HepG2 (cell line): ENCODE data around the gene MAPK8IP1. TPM values are rescaled to one million over a fixed set of nuclear protein-coding genes. Genes with fewer than 3 reads are reported as not detected.

Experiments
- ATAC-seq: fragments of 200-7000 bp; cut with Tn5 transposase; 3 replicates; pipeline ENCODE4 v1.9.1; 2020; ENCODE audit warnings: mild to moderate bottlenecking, moderate library complexity
- BruUV-seq: library from RNA; stranded (reverse); fragments of 400-500 nt; replicated peaks from 2 replicates; lab custom pipeline; 2021; lab: Mats Ljungman, UMichigan
- CTCF ChIA-PET: fragments of 300-600 bp; formaldehyde crosslinking; extraction: SDS; loops from one replicate; lab custom pipeline; 2021; ENCODE audit warnings: low total read pairs, inconsistent platforms, low intra/inter-chr PET ratio; lab: Yijun Ruan, JAX
- POLR2A ChIA-PET: fragments of 350-600 bp; sonication (Branson Sonifier 250); formaldehyde crosslinking; loops from one replicate; lab custom pipeline; 2020; ENCODE audit warnings: antibody characterized with exemption, inconsistent platforms; lab: Yijun Ruan, JAX
- DNase-seq: peaks from one replicate; pipeline ENCODE4 v3.0.0-alpha.2; 2015; ENCODE audit warnings: low spot score
- FAIRE-seq: peaks from 3 replicates; lab custom pipeline; 2011; peaks lifted over from hg19 to GRCh38; lab: Jason Lieb, UNC
- H2AFZ ChIP-seq: one replicate; pipeline ENCODE4 v1.6.1; 2011; ENCODE audit warnings: low read length, inconsistent platforms
- H3K27ac ChIP-seq: fragments of 300-600 bp; 3 replicates; pipeline ENCODE4 v1.8.0; 2011; ENCODE audit warnings: mixed run types, mild to moderate bottlenecking, mixed read lengths, low read length, inconsistent platforms; ENCODE audit not compliant: insufficient read depth; ENCODE audit errors: extremely low read length
- H3K27me3 ChIP-seq, 2 experiments: fragments of 200-600 bp in 1 of 2; 2 replicates in 1 of 2; 3 replicates in 1 of 2; pipeline versions ENCODE4 v1.6.0 to v1.8.0; 2011; ENCODE audit warnings: low read length in 2 of 2, mild to moderate bottlenecking in 2 of 2, moderate library complexity in 2 of 2, inconsistent platforms in 1 of 2; ENCODE audit not compliant: insufficient read depth in 2 of 2, control insufficient read depth in 1 of 2
- H3K36me3 ChIP-seq, 2 experiments: fragments of 200-600 bp in 1 of 2; replicated peaks in 1 of 2; 2 replicates in 1 of 2; 3 replicates in 1 of 2; pipeline versions ENCODE4 v1.5.1 to v1.8.0; 2011; ENCODE audit warnings: low read length in 2 of 2, inconsistent platforms in 1 of 2; ENCODE audit not compliant: insufficient read depth in 2 of 2, control insufficient read depth in 1 of 2
- H3K4me1 ChIP-seq: 2 replicates; pipeline ENCODE4 v1.5.1; 2012; ENCODE audit warnings: low read length, inconsistent platforms; ENCODE audit not compliant: insufficient read depth
- H3K4me2 ChIP-seq: 2 replicates; pipeline ENCODE4 v1.6.0; 2011; ENCODE audit warnings: low read depth, low read length, inconsistent platforms
- H3K4me3 ChIP-seq, 3 experiments: fragments of 200-600 bp in 1 of 3; sonication (generic), shearing (Covaris generic) in 1 of 3; replicated peaks in 1 of 3; 2 replicates each; pipeline ENCODE4 v1.5.1; 2011 to 2016; ENCODE audit warnings: low read length in 3 of 3, inconsistent platforms in 2 of 3, low read depth in 2 of 3, mild to moderate bottlenecking in 2 of 3, control low read depth in 1 of 3, mixed read lengths in 1 of 3; ENCODE audit not compliant: insufficient read depth in 1 of 3
- H3K79me2 ChIP-seq: one replicate; pipeline ENCODE4 v1.6.1; 2011; ENCODE audit warnings: low read length, inconsistent platforms; ENCODE audit not compliant: insufficient read depth
- H3K9ac ChIP-seq: 2 replicates; pipeline ENCODE4 v1.6.0; 2011; ENCODE audit warnings: mild to moderate bottlenecking, low read depth, low read length, inconsistent platforms; ENCODE audit not compliant: insufficient read depth
- H3K9me3 ChIP-seq: 2 replicates; pipeline ENCODE4 v1.5.1; 2012; ENCODE audit warnings: mild to moderate bottlenecking, low read length
- H4K20me1 ChIP-seq: 2 replicates; pipeline ENCODE4 v1.6.0; 2011; ENCODE audit warnings: inconsistent platforms, mild to moderate bottlenecking, low read length, moderate library complexity; ENCODE audit not compliant: insufficient read depth
- NR2C2 ChIP-seq: sonication (generic); formaldehyde crosslinking; IDR thresholded peaks from 2 replicates; pipeline ENCODE4 v1.4.0; 2020; ENCODE audit warnings: missing genetic modification reagents, mild to moderate bottlenecking, moderate library complexity, borderline replicate concordance
- SIX4 ChIP-seq: sonication (generic); formaldehyde crosslinking; IDR thresholded peaks from 2 replicates; pipeline ENCODE4 v1.4.0; 2020; ENCODE audit warnings: missing genetic modification reagents
- WGBS: methylation state at CpG from one replicate; pipeline ENCODE4 v1.1.6; 2017; ENCODE audit warnings: low lambda C conversion rate; 5-methylcytosine and 5-hydroxymethylcytosine counted together
- in situ Hi-C: cut with HindIII; loops from 2 replicates; pipeline ENCODE4 v1.10.0; 2017; ENCODE audit warnings: low pct_unique_long_range_greater_than_20kb; ENCODE audit not compliant: extremely low pct_ligation_motif_present
- intact Hi-C: fragments of 100-400 bp; cut with micrococcal nuclease; formaldehyde crosslinking; loops from one replicate; pipeline ENCODE4 v1.10.0; 2022; ENCODE audit not compliant: unreplicated experiment
- polyA plus RNA-seq, 8 experiments: library from polyadenylated mRNA; depleted of rRNA in 3 of 8; stranded (reverse) in 7 of 8; unstranded in 1 of 8; fragments of >200 nt; fragmentation: Illumina TruSeq in 4 of 8; extraction: Trizol in 4 of 8; gene quantifications; 2 replicates each; pipeline versions ENCODE4 v1.2.1 to v1.2.3, GENCODE V29; 2011 to 2016; ENCODE audit warnings: low read depth in 4 of 8, missing spikeins in 1 of 8, mixed read lengths in 1 of 8; ENCODE audit not compliant: insufficient read depth in 1 of 8
- total RNA-seq, 5 experiments: library from RNA; depleted of rRNA; stranded (reverse); fragments of >200 nt; fragmentation: Illumina TruSeq; extraction: Trizol; gene quantifications; 2 replicates each; pipeline ENCODE4 v1.2.3, GENCODE V29; 2016; ENCODE audit warnings: low read depth in 1 of 5
- TF ChIP-seq, protein P1 (sequence below): fragments of 450-650 bp; IDR thresholded peaks from 2 replicates; pipeline ENCODE4 v1.6.1; 2017; ENCODE audit warnings: mild to moderate bottlenecking
- TF ChIP-seq, protein P2 (sequence below): sonication (generic); formaldehyde crosslinking; IDR thresholded peaks from 2 replicates; pipeline ENCODE4 v1.4.0; 2020; ENCODE audit warnings: missing genetic modification reagents
- TF ChIP-seq, protein P3 (sequence below): sonication (generic); formaldehyde crosslinking; IDR thresholded peaks from 2 replicates; pipeline ENCODE4 v1.4.0; 2020; ENCODE audit warnings: missing genetic modification reagents
- TF ChIP-seq, protein P4 (sequence below): sonication (generic); formaldehyde crosslinking; IDR thresholded peaks from 2 replicates; pipeline ENCODE4 v1.5.0; 2020; ENCODE audit warnings: mild to moderate bottlenecking, missing genetic modification reagents, borderline replicate concordance

The MAPK8IP1 gene
- total and polyA plus RNA-seq, 2 of the 13 experiments (the other 11 are each of a cell fraction or from before 2014, with no cell fraction given) = 2.2 to 4.2 TPM

DNA sequence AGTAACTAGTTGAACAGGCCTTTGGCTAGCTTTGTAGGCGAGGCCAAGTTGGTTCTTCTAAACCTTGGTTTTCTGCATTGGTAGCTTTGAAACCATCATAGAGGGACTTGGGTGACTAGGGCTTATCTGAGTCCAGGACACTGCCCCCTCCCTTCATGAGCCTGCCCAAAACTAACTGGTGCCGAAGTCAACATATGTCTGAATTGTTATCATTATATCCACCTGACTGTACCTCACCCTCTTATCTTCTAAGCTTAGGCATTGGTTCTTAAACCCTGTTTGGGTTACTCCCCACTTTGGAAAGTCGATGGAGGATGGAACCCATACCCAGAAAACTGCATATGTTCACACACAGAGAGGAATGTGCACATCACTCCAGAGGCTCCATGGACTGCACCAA lies 7.6 kb upstream of the MAPK8IP1 start:
- no peak overlapping the region for H3K4me3 ChIP-seq
- DNase-seq (no peak), FAIRE-seq (no peak), ATAC-seq (no peak)
- in situ Hi-C loops = no loop called here
- H3K4me1 ChIP-seq = no peaks in the 10 kb centered on the region
- H3K36me3 ChIP-seq = peaks cover 18 to 39% of the 10 kb centered on the region in 2 experiments
- H3K4me2 ChIP-seq = no peak overlapping the region
- H3K27me3 ChIP-seq = no peaks in the 10 kb centered on the region
- 96% methylated on average over 3 of the region's 3 CpGs for WGBS
- CTCF ChIA-PET = no interaction called here
- no peaks in the 10 kb centered on the region for H3K9me3 ChIP-seq
- intact Hi-C loops = no loop called here
- H2AFZ ChIP-seq = no peak overlapping the region
- no peak overlapping the region for H3K9ac ChIP-seq
- no peak overlapping the region for H3K27ac ChIP-seq
- no TSS peak for BruUV-seq
- no peaks in the 10 kb centered on the region for H3K79me2 ChIP-seq
- 0 out of 2 replicates have a peak, but pooled peaks cover 3% of the 10 kb centered on the region for H4K20me1 ChIP-seq
- TF ChIP-seq NR2C2 (CRISPR knock-in tag) = no peak
- TF ChIP-seq, protein P1, sequence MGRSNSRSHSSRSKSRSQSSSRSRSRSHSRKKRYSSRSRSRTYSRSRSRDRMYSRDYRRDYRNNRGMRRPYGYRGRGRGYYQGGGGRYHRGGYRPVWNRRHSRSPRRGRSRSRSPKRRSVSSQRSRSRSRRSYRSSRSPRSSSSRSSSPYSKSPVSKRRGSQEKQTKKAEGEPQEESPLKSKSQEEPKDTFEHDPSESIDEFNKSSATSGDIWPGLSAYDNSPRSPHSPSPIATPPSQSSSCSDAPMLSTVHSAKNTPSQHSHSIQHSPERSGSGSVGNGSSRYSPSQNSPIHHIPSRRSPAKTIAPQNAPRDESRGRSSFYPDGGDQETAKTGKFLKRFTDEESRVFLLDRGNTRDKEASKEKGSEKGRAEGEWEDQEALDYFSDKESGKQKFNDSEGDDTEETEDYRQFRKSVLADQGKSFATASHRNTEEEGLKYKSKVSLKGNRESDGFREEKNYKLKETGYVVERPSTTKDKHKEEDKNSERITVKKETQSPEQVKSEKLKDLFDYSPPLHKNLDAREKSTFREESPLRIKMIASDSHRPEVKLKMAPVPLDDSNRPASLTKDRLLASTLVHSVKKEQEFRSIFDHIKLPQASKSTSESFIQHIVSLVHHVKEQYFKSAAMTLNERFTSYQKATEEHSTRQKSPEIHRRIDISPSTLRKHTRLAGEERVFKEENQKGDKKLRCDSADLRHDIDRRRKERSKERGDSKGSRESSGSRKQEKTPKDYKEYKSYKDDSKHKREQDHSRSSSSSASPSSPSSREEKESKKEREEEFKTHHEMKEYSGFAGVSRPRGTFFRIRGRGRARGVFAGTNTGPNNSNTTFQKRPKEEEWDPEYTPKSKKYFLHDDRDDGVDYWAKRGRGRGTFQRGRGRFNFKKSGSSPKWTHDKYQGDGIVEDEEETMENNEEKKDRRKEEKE = no peak
- TF ChIP-seq, protein P2, sequence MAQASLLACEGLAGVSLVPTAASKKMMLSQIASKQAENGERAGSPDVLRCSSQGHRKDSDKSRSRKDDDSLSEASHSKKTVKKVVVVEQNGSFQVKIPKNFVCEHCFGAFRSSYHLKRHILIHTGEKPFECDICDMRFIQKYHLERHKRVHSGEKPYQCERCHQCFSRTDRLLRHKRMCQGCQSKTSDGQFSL = no peak
- TF ChIP-seq, protein P3, sequence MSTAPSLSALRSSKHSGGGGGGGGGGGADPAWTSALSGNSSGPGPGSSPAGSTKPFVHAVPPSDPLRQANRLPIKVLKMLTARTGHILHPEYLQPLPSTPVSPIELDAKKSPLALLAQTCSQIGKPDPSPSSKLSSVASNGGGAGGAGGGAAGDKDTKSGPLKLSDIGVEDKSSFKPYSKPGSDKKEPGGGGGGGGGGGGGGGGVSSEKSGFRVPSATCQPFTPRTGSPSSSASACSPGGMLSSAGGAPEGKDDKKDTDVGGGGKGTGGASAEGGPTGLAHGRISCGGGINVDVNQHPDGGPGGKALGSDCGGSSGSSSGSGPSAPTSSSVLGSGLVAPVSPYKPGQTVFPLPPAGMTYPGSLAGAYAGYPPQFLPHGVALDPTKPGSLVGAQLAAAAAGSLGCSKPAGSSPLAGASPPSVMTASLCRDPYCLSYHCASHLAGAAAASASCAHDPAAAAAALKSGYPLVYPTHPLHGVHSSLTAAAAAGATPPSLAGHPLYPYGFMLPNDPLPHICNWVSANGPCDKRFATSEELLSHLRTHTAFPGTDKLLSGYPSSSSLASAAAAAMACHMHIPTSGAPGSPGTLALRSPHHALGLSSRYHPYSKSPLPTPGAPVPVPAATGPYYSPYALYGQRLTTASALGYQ (CRISPR knock-in tag) = no peak
- TF ChIP-seq SIX4 = no peak
- TF ChIP-seq, protein P4, sequence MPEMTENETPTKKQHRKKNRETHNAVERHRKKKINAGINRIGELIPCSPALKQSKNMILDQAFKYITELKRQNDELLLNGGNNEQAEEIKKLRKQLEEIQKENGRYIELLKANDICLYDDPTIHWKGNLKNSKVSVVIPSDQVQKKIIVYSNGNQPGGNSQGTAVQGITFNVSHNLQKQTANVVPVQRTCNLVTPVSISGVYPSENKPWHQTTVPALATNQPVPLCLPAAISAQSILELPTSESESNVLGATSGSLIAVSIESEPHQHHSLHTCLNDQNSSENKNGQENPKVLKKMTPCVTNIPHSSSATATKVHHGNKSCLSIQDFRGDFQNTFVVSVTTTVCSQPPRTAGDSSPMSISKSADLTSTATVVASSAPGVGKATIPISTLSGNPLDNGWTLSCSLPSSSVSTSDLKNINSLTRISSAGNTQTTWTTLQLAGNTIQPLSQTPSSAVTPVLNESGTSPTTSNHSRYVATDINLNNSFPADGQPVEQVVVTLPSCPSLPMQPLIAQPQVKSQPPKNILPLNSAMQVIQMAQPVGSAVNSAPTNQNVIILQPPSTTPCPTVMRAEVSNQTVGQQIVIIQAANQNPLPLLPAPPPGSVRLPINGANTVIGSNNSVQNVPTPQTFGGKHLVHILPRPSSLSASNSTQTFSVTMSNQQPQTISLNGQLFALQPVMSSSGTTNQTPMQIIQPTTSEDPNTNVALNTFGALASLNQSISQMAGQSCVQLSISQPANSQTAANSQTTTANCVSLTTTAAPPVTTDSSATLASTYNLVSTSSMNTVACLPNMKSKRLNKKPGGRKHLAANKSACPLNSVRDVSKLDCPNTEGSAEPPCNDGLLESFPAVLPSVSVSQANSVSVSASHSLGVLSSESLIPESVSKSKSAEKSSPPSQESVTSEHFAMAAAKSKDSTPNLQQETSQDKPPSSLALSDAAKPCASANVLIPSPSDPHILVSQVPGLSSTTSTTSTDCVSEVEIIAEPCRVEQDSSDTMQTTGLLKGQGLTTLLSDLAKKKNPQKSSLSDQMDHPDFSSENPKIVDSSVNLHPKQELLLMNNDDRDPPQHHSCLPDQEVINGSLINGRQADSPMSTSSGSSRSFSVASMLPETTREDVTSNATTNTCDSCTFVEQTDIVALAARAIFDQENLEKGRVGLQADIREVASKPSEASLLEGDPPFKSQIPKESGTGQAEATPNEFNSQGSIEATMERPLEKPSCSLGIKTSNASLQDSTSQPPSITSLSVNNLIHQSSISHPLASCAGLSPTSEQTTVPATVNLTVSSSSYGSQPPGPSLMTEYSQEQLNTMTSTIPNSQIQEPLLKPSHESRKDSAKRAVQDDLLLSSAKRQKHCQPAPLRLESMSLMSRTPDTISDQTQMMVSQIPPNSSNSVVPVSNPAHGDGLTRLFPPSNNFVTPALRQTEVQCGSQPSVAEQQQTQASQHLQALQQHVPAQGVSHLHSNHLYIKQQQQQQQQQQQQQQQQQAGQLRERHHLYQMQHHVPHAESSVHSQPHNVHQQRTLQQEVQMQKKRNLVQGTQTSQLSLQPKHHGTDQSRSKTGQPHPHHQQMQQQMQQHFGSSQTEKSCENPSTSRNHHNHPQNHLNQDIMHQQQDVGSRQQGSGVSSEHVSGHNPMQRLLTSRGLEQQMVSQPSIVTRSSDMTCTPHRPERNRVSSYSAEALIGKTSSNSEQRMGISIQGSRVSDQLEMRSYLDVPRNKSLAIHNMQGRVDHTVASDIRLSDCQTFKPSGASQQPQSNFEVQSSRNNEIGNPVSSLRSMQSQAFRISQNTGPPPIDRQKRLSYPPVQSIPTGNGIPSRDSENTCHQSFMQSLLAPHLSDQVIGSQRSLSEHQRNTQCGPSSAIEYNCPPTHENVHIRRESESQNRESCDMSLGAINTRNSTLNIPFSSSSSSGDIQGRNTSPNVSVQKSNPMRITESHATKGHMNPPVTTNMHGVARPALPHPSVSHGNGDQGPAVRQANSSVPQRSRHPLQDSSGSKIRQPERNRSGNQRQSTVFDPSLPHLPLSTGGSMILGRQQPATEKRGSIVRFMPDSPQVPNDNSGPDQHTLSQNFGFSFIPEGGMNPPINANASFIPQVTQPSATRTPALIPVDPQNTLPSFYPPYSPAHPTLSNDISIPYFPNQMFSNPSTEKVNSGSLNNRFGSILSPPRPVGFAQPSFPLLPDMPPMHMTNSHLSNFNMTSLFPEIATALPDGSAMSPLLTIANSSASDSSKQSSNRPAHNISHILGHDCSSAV (CRISPR knock-in tag) = no peak
- POLR2A ChIA-PET = no interaction called here
